Thymus (tissue), 11 donors: ENCODE data around the gene ZBTB48. TPM values are rescaled to one million over a fixed set of nuclear protein-coding genes. Genes with fewer than 3 reads are reported as not detected.

Source experiments
- DNase-seq, 9 donors: peaks; one replicate each; pipeline ENCODE4 v3.0.0-alpha.2; 2013; ENCODE audit warnings: low spot score in 9 of 9, low read depth in 6 of 9, missing footprints in 1 of 9
- H3K27ac ChIP-seq, 2 donors: one replicate each; pipeline ENCODE4 v1.5.1; 2013; ENCODE audit warnings: control low read depth in 1 of 2, low read depth in 1 of 2, low read length in 1 of 2, mild to moderate bottlenecking in 1 of 2, moderate library complexity in 1 of 2
- H3K27me3 ChIP-seq, 2 donors: one replicate each; pipeline ENCODE4 v1.5.1; 2013; ENCODE audit warnings: low read length in 1 of 2; ENCODE audit not compliant: control insufficient read depth in 2 of 2, insufficient read depth in 1 of 2
- H3K36me3 ChIP-seq, 2 donors: one replicate each; pipeline ENCODE4 v1.5.1; 2013; ENCODE audit warnings: low read length in 1 of 2, mild to moderate bottlenecking in 1 of 2, moderate library complexity in 1 of 2; ENCODE audit not compliant: control insufficient read depth in 2 of 2, insufficient read depth in 2 of 2
- H3K4me1 ChIP-seq, 2 donors: one replicate each; pipeline ENCODE4 v1.5.1; 2013; ENCODE audit warnings: low read length in 2 of 2; ENCODE audit not compliant: control insufficient read depth in 2 of 2, insufficient read depth in 2 of 2
- H3K4me3 ChIP-seq, 2 donors: one replicate each; pipeline ENCODE4 v1.5.1; 2013; ENCODE audit warnings: low read length in 2 of 2, control low read depth in 1 of 2, mild to moderate bottlenecking in 1 of 2
- H3K9me3 ChIP-seq, 2 donors: one replicate each; pipeline ENCODE4 v1.5.1; 2013; ENCODE audit warnings: low read length in 1 of 2, mild to moderate bottlenecking in 1 of 2; ENCODE audit not compliant: control insufficient read depth in 2 of 2, insufficient read depth in 1 of 2
- WGBS: extraction: QIAGEN DNeasy Blood & Tissue Kit; methylation state at CpG from one replicate; pipeline ENCODE4 v1.1.7; 2013; 5-methylcytosine and 5-hydroxymethylcytosine counted together
- polyA plus RNA-seq: library from polyadenylated mRNA; stranded (reverse); fragments of 200-250 nt; gene quantifications from one replicate; pipeline ENCODE4 v1.2.3, GENCODE V29; 2013
- total RNA-seq: library from RNA; stranded (reverse); fragments of 120-200 nt; gene quantifications from one replicate; pipeline ENCODE4 v1.2.4, GENCODE V29; 2013
- donor health status: healthy.

Gene ZBTB48
- total and polyA plus RNA-seq, 2 donors: 30.7 to 124 TPM

DNA sequence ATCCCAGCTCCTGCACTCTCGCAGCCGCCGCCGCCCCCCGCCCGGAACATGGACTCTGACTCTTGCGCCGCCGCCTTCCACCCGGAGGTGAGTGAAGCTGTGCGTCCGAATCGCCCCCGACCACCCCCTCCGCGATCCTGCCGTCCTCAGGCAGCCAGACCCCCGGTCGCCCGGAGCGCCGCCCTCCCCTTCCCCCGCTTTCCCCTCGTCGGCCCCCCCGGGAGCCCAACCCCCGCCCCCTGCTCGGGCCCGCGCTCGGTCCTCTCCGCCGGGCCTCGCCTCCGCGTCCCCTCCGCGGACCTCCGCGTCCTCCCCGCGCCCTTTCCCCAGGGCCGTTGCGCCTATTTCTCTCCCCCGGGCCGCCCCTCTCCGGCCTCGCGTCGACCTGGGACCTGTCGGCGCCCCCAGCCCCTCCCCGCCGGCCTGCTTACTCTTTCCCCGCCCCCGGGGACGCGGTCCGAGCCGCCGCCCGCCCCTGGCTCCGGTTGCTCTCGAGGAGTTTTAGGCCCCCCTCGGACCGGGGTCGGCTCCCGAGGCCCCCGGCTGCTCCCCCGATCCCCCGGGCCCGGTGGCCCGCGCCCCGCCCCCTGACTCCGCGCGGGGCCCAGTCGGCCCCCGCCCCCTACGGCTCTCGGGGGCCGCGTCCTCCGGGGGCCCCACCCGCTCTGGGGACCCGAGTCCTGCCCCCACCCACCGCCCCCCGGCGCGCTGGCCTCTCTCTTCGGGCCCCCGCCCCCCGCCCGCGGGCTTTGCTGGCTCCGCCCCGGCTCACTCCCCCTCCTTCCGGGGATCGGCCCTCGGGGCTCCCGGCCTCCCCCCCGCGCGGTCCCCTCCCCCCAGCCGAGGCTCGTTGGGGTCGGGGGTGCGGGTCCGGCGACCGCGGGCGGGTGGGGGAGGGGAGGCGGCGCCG is 34.5 kb downstream of the ZBTB48 start:
- Histone ChIP-seq H3K9me3 (no peaks in the 10 kb centered on the region), H3K36me3 (peaks cover 6 to 12% of the 10 kb centered on the region in 2 donors), H3K27me3 (peaks cover 0 to 19% of the 10 kb centered on the region in 2 donors), H3K4me3 (peak overlapping the region; percentile 55 to 93), H3K4me1 (peaks cover 4 to 14% of the 10 kb centered on the region in 2 donors), H3K27ac (peak overlapping the region in 1 of 2 donors; percentile 91)
- 1% methylated on average over 117 of the region's 117 CpGs for WGBS
- peak in 2 of 9 donors; percentile 53 to 54 for DNase-seq

DNA sequence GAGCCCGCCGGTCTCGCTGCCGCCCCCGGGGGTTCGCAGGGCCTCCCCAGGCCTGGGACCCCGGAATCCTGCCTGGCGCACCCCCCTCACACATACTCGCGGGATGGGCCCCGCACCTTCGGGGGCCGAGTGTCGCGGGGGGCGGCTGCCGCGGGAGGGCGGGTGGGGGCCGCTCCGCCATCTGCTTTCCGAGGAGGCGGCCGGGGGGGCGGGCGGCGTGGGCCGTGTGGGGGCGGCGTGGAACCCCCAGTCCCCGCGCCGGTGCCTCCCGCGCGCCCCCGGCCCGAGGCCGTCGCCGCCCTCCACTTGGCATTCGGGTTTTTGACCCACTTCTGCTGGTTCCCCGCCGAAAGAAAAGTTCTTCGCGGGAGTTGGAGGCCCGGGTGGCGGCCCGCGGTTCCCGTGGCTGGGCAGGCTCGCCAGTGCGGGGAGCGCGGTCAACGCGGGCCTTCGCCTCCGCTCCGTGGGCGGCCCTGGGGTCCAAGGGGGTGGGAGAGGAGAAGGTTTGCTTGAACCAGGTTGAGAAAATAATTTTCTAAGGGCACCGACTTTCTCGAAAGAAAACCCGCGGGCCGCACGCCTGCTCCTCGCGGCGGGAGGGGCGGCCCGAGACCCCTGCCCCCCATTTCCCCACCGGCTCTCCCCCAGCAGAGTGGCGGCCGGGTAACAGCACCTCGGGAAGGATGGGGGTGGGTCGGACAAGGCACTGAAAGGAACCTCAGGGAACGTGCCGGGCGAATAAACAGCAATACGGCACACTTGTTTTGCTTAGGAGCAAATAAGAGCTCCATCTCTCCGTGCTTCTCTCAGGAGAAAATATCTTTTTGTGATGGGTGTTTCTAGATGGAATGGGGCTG is 35.4 kb downstream of the ZBTB48 start:
- H3K4me3 ChIP-seq: peak overlapping the region; percentile 37 to 93
- WGBS: 4% methylated on average over 82 of the region's 82 CpGs
- H3K36me3 ChIP-seq: peaks cover 12 to 21% of the 10 kb centered on the region in 2 donors
- H3K27me3 ChIP-seq: peaks cover 0 to 19% of the 10 kb centered on the region in 2 donors
- peak in 1 of 9 donors; percentile 13 for DNase-seq
- H3K27ac ChIP-seq: peak overlapping the region in 1 of 2 donors; percentile 42
- H3K4me1 ChIP-seq: peaks cover 4 to 14% of the 10 kb centered on the region in 2 donors
- H3K9me3 ChIP-seq: no peaks in the 10 kb centered on the region

DNA sequence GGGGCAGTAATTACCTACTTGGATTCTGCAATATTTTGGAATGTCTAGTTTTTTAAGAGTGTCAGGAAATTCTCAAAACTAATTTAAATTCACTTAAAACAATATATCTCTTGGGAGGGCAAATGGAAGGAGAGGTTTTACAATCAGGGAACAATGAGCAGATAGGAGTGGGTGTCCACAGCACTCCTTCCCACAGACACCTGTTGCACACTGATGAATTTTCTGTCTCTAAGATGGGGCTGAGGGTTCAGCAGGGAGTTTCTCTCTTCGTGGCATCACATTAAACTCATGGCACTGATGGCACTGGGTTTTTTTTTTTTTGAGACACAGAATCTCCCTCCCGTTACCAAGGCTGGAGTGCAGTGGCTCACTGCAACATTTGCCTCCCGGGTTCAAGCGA is 39.3 kb downstream of the ZBTB48 start:
- WGBS: 96% methylated on average over 4 of the region's 4 CpGs
- Histone ChIP-seq H3K4me3 (no peak overlapping the region), H3K27ac (no peak overlapping the region), H3K9me3 (peaks cover 0 to 3% of the 10 kb centered on the region in 2 donors), H3K27me3 (peaks cover 0 to 9% of the 10 kb centered on the region in 2 donors), H3K4me1 (peaks cover 0 to 7% of the 10 kb centered on the region in 2 donors), H3K36me3 (peaks cover 33 to 53% of the 10 kb centered on the region in 2 donors)
- no peak for DNase-seq

DNA sequence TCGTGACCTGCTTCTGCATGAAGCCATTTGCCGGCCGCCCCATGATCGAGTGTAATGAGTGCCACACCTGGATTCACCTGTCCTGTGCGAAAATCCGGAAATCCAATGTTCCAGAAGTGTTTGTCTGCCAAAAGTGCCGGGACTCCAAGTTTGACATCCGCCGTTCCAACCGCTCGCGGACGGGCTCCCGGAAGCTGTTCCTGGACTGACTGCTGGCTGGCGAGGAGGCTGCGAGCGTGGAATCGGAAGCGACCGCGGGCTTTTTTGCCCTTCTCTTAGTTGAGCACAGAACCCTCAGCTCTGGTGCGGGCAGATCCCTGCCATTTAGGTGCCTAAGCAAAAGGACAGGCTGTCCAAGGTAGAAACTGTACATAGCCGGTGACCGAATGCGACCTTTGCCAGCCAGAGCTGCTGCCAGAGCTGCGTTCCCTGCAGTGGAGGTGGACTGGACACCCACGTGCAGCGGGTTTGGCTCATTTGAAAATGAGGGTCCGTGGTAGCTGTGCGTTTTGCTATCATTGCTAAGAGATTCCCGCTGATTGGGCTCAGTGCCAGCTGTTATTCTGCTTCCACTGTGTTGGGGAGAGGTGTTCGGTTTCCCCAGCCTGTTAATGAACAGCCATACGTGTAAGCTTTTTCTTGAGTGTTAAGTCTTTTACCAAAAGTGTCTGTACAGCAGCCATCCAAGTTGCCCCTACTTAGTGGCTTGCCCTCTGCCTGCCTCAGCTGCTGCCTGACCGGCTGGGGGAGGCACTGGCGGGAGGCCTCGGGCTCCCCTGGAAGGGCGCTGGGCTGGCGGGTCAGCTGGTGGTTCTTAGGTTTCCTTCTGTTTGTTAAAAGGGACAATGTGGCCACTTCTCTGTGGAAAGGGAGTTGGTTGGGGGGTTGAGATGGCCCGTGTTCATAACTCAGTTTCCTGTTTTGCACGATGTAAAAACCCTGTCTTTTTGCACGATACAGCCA is 41.9 kb downstream of the ZBTB48 start:
- no peak overlapping the region for H3K4me3 ChIP-seq
- H3K4me1 ChIP-seq: peaks cover 10 to 13% of the 10 kb centered on the region in 2 donors
- no peaks in the 10 kb centered on the region for H3K27me3 ChIP-seq
- no peak overlapping the region for H3K27ac ChIP-seq
- no peak for DNase-seq
- WGBS: 94% methylated on average over 41 of the region's 41 CpGs
- H3K9me3 ChIP-seq: peaks cover 0 to 3% of the 10 kb centered on the region in 2 donors
- H3K36me3 ChIP-seq: peaks cover 33 to 53% of the 10 kb centered on the region in 2 donors

DNA sequence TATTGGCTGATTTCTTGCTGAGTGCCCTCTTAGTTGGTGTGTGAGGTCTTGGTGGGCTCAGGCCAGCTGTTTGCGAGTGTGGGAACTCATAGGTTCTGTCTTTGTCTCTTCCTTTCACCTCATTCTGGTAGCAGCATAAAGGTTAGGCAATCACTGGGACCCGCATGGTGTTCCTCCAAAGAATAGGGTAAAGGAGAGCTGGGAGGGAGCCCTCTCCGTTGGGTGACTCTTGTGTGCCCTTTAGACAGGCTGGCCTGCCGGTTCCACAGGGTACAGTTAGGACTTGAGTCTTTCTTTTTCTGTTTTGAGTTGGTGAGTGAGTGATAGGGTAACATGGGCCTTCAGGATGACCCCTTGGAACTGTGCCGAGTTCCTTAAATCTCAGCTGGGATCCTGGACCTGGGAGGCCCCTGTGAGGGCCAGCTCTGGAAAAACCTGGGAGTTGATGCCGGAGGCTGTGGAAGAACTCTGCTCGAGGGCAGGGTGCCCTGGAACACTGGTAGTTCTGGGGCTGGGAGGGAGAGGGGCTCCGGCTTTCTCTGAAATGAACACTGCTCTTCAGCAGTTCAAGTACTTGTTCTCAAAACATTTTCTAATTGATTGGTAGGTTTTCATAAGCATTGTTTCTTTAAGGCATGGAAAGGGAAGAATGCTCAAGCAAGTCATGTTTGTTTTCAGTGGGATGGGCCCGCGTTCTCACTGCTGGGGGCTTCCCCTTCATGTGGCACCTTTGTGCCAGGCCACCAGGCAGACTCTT is 42.8 kb downstream of the ZBTB48 start:
- H3K27me3 ChIP-seq: no peaks in the 10 kb centered on the region
- H3K9me3 ChIP-seq: peaks cover 0 to 3% of the 10 kb centered on the region in 2 donors
- WGBS: 96% methylated on average over 10 of the region's 10 CpGs
- H3K27ac ChIP-seq: no peak overlapping the region
- peaks cover 10 to 13% of the 10 kb centered on the region in 2 donors for H3K4me1 ChIP-seq
- H3K4me3 ChIP-seq: no peak overlapping the region
- DNase-seq: no peak
- H3K36me3 ChIP-seq: peaks cover 33 to 55% of the 10 kb centered on the region in 2 donors

DNA sequence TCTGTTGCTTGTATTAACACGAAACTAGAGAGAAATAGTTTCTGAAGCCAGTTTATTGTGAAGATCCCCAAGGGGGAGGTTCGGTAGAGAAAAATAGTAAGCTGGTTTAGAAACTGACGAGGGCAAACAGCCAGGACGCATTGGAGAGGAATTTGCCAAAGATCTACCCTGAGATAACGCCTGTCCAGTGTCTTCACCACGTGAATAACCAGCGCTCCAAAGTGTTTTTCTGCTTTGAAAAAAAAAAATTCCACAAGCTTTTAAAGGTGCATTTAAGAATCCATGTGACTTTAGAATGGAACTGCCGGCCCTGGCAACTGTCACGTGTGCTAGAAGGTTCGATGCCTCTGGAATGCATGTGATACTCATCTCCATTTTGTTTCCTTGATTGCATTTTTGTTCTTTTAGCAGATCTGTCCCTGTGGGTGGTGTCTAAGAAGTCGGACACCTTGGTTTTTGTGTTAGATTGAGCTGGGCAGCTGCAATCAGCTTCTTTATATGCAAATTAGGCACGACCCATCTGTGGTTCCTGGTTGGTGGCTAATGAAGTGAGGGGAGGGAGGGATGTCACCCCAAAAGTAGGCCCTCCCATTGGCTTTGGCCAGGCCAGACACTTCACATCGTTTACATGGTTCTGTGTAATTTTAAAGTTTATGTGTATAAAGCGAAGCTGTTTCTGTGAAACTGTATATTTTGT is 43.6 kb downstream of the ZBTB48 start:
- H3K4me3 ChIP-seq: no peak overlapping the region
- peaks cover 32 to 57% of the 10 kb centered on the region in 2 donors for H3K36me3 ChIP-seq
- H3K27ac ChIP-seq: no peak overlapping the region
- WGBS: 94% methylated on average over 14 of the region's 14 CpGs
- peaks cover 0 to 3% of the 10 kb centered on the region in 2 donors for H3K9me3 ChIP-seq
- no peaks in the 10 kb centered on the region for H3K27me3 ChIP-seq
- peaks cover 10 to 13% of the 10 kb centered on the region in 2 donors for H3K4me1 ChIP-seq
- DNase-seq: no peak

DNA sequence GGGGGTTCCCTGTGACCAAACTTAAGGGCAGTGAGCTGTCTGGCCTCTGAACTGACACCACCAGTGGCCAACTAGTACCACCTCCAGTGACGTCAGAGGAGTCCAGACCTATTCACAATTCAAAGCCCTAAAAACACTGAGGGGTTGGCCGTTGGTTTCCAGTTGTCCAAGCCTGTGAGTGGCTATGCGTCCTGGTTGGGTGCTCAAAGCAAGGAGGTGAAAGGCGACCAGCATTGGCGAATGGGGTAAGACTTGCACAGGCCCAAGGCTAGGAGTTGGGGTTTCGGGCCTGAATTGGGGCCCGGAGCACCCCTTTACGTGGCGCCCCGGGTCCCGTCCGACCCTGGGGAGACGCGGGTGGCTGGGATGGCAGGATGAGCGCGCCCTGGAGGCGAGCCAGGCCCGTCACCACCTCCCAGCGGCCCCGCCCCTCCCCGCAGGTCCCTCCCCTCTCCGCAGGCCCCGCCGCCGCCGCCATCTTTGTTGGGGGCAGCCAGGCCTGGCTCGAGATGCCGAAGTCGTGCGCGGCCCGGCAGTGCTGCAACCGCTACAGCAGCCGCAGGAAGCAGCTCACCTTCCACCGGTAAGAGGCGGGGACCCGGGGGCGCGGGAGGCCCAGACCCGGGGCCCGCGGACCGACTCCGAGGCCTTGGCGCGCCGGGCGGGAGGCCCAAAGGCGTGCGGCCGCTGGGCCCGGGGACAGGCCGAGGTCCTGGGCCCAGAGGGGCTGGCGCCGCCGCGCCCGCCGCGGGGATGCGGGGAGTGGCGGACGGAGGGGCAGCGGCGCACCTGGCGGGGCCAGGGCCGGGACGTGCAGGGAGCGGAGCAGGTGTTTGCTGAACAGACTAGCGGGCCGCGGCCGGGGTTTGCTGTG is 45.2 kb downstream of the ZBTB48 start, which contains the start of gene THAP3:
THAP3 (plus strand) TSS at position 159 of the 874 bp plus-strand sequence; CDS start at position 510, 351 bp downstream.
- DNase-seq: peak in 7 of 9 donors; percentile 71 to 92 (median 80)
- 4% methylated on average over 73 of the region's 73 CpGs for WGBS

More for the DNA sequence above, 45.2 kb downstream of the ZBTB48 start, which contains the start of gene THAP3:
- H3K4me3 ChIP-seq: peak within 1 kb of the TSS; percentile 69 to 87
- H3K4me1 ChIP-seq: peaks cover 10 to 13% of the 10 kb centered on the region in 2 donors
- peaks cover 0 to 3% of the 10 kb centered on the region in 2 donors for H3K9me3 ChIP-seq
- peaks cover 33 to 63% of the 10 kb centered on the region in 2 donors for H3K36me3 ChIP-seq
- no peaks in the 10 kb centered on the region for H3K27me3 ChIP-seq
- peak within 1 kb of the TSS; percentile 37 to 62 for H3K27ac ChIP-seq
